ENCODE results near the gene RAB8B.
"Not testable (repeated sequence)": the region's sequence is repeated elsewhere in the genome, so short reads cannot be mapped to it uniquely, and the experiment has no call there.

Gene RAB8B

DNA sequence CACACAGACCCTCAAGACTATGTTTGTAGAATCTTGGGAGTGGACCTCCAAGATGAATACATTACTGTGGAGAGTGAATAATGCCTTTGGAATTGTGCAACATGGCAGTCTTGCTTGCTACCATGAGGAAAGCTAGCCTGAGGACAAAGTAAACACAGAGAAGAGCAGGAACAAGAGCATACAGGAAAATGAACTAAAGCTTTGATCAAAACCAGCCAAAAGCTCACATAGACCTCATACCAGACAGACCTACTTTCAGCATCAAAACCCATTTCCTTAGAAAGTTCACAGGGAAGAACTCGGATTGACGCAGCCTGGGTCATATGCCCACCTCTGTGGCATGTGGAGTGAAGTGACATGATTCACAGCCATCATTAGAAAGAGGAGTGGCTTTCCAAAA, 3.3 kb upstream of the RAB8B start:
- FAIRE-seq: no peak

DNA sequence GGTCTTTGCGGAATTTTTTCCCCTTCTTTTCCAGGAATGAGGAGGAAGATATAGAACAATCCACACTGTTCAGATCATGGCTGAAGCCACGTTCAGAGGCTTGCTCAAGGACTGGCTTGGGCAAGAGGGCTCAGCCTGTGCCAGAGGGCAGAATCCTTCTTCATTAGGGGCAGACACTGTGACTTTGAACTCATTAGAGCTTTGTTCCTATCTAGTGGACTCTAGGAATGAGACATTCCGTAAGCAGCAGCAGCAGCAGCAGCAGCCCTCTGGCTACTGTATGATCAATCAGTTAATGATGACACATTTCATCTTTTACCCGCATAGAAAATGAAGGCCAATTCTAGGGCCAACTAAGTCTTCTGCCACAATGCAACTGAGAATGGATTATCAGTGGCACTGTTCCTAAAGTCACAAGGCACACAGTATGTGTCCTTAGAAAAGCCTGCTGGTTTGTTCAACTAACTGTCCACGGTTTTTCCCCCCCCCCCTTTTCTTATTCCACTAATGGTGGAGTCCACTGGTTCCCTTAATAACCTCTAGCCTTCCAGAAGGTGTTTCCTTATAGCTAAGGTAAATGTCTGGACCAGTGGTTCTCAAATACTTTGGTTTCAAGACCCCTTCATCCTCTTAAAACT, 1.7 kb upstream of the RAB8B start:
- FAIRE-seq: no peak

DNA sequence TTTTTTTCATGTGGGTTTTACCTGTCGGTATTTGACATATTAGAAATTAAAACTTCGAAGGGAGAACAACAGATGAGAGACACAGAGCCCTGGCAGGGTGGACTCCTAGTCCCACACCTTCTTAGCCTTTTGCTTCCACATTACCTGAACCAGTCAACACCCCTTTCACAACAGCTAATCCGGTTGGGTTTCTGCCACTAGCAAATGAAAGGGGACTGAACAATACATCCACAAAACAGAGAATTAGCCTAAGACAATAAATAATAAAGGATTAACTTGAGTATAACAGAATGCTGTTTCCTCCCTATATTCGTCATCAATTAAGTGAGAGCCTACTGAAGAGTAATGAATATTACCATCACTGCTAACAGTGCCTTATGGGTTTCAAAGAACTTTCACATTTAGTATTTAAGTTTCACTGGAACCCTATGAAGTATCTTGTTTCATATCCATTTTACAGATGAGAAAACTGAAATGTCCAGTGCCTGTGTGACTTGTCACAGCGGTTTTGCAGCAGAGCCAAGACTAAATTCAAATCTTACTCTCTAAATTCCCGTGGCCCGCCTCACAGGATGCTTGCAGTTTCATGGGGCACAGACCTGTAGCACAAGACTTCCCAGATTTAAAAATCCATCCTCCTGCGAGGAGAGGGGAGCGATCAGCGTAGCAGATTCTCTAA, 1.0 kb upstream of the RAB8B start:
- no peak for FAIRE-seq

DNA sequence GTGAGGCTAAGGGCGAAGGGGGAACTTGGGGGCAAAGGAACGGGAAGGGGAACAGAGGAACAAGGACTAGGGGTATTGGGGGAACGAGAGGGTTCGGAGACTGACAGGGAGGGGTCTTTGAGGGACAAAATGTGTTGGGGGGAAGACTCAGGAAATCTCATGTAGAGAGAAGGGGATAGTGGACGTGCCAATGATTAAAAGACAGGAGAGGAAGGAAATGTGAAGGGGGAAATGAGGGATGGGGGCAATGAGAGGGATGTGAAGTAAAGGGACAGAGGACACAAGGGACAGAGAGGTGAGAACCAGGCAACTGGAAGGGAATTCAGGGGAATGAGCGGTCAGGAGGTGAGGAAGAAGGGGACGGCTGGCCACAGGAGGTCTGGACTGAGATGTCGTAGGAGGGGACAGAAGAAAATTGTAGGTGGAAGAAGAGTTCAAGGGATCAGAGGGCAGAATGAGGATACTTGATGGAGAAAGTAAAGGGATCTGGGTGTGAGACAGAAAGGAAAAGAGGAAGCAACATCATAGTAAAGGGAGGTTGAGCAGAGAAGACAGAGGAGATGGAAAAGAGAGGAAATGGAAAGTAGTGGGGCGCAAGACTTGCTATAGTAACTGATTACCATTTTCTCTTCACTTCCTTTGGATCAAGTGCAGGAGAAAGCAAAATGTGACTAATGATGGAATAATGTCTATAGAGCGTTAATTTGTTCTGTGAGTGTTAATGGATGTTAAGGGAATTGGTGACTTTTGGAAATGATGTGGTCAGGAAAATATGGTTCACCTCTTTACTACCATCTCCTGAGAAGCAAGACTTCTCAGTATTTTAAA, 749 bp downstream of the RAB8B start:
- no peak for FAIRE-seq

DNA sequence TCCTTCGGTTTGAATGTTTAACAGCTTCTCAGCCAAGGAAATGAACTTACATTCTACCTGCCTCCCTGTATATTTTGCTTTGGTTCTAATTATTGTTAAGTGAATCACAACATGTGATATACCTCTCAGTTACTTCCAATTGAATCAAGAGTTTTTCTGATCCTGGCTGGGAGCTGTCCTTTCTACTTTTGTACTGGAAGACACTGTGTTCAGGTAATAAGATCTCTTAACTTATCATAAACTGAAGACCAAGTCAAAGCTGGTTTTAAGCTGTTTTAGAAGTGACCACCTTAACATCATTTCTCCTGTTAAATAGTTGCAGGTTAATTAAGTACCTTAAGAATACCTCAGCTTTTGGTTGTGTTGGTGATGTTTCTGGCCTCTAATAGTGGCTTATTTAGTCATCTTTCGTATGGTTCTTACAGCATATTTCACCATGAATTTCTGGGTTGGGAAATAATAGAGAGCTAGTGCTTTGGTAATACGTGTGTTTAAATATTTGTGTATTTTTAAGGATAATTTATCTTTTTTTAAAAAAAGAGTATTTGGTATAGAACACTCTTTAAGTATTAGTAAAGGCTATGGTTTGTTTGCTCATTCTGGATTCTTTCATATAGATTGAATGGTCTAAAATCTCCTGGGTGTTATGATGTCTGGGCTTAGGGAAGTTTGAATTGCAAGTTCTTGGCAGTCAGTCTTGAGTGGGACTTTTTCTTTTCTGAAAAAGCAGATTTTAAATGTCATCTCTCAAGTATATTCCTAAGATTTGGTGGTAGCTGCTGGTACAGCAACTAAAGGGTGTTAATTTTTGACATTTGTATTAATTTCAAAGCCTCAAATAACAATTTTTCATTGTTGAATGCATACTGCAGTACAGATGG, 1.6 kb downstream of the RAB8B start:
- no peak for FAIRE-seq

DNA sequence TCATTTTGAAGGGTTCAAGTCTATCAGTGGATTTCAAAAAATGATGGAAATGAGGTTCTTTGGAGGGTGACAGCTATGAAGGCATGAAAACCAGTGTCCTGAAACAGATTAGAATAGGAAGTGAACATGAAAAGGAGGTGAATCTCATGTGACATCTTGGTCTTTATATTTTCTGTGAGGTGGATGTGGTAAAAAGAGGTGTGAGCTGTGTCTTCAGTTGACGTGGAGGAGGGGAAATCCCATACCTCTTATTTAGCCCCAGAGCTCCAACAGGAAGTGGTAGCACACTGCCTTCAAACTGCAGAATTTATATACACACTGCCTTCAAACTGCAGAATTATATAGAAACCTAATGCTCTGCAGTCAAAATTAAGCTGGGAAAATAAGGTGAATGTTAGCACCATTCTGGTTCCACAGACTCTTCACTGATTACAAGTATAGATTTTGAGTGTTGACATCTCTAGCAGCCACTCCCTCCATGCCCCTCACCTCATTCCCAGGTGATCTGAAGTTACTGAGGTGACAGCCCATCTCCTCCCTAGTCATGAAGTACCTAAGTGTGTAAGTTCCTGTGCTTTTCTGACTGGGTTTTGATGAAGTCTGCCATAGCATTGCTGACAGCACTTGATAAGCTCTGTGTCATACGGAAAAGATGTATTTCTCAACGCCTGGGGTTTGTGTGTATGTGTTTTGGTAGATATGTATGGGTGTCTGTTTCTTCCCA, 2.7 kb downstream of the RAB8B start:
- no peak for FAIRE-seq

DNA sequence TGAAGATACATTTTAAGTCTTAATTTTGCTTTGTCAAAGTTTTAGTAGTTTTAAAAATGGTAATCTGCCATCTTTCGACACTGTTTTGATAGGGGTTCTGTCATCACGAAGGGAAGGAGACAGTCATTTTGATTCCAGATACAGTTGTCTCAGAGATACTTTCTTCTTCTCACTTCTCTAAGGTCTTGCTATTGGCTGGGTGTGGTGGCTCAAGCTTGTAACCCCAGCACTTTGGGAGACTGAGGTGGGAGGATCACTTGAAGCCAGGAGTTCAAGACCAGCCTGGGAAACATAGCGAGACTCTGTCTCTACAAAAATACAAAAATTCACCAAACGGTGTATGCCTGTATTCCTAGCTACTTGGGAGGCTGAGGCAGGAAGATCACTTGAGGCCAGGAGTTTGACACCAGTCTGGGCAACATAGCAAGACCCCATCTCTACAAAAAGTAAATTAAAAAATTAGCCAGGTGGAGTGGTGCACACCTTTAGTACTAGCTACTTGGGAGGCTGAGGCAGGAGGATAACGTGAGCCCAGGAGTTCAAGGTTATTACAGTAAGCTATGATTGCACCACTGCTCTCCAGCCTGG, 3.3 kb downstream of the RAB8B start:
- FAIRE-seq: no peak

DNA sequence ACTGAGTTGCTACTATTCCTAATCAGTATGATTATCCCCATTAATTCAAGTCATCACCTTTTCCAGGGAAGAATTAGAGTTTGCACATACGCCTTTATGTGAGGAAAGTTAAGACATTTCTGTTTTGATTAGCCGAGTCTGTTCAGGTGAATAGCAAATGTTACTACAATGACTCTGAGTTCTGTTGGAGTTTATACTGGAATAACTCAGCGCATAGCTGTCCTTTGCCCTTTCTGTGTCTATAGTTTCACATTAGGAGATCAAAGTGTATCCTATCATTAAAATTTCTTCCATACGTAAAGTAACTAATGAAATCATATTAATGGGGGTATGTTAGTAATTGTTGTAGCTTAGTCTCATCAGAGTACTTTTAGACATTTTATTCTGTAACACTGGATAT, 4.9 kb downstream of the RAB8B start:
- FAIRE-seq: no peak

DNA sequence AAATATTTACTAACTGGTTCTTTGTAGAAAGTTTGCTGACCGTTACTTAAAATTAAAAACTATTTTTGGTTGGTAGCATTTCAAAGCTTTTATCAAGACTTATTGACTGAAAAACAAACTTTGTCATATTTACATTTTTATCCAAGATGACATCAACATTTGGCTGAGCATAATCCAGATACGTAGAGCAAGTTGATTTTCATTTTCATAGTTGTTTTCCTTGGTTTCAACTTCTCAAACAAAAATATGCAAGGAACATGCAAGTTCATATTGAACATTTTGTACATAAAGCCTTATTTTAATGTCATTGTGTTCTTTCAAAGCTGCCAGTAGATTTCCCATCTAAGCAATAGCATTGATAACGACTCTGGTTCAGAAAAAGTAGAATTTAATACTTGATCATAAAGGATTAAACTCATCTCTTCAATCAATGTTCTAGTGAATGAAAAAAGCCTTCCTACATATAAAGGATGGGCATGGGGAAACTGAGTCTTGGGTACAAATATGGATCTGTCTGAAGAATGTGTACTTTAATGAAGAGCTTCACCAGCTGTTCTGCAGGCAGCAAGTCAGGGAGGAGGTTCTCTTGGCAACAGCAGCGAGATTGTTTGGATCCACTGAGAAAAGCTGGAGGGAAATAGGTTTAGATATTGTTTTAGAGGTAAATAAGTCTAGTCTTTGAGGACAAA, 5.6 kb downstream of the RAB8B start:
- no peak for FAIRE-seq

DNA sequence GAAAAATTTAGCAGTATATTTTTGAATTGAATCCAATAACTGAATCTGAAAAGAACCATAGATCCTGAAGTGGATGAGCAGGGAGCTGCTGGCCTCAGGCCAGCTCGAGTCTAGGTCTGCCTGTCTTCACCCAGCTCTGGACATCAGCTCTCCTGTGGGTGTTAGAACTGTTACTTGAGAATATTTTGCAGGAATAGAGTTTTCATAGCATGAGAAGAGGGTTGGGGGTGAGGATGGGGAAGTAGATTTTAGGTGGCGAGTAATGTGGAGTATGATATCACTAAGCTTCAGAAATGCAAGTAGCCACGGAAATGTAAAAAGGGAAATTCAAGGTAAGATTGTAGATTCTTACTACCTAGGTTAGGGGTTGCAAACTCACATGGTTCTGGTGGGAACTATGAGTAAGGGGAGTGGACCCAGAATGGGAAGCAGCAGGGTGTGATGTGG, 6.2 kb downstream of the RAB8B start:
- FAIRE-seq: no peak

DNA sequence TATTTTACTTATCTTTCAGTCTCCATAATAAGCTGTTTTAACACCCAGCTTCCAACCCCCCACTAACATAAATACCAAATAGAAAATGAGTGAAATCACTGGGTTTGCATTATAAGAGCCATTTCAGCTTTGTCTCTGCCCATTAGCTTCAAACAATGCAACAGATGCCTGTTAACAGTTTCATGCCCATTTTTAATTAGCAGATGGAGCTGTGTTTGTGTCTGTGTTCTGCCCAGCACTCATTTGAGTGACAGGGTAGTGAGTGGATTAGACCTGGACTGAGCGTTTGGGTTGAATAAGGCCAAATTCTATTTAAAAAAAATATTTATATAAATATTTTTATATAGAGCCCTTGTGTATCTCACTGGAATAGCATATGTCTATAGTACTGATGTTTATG, 7.4 kb downstream of the RAB8B start:
- no peak for FAIRE-seq

DNA sequence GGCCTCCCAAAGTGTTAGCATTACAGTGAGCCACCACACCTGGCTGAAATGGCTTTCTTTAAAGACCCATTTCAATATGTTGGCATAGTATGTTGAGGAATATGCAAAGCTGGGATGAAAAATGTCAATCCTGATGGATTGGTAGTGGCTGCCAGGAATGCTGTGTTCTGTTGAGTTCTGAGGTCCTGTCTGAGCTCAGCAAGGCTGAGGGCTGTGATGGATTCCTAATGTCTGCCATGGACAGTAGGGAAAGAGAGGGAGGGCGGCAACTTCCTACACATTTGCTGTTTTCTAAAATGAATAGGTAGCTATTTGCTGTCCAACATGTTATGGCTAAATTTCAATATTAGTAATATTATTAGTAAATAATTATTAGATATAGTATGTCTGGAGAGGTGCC, 8.2 kb downstream of the RAB8B start:
- no peak for FAIRE-seq

DNA sequence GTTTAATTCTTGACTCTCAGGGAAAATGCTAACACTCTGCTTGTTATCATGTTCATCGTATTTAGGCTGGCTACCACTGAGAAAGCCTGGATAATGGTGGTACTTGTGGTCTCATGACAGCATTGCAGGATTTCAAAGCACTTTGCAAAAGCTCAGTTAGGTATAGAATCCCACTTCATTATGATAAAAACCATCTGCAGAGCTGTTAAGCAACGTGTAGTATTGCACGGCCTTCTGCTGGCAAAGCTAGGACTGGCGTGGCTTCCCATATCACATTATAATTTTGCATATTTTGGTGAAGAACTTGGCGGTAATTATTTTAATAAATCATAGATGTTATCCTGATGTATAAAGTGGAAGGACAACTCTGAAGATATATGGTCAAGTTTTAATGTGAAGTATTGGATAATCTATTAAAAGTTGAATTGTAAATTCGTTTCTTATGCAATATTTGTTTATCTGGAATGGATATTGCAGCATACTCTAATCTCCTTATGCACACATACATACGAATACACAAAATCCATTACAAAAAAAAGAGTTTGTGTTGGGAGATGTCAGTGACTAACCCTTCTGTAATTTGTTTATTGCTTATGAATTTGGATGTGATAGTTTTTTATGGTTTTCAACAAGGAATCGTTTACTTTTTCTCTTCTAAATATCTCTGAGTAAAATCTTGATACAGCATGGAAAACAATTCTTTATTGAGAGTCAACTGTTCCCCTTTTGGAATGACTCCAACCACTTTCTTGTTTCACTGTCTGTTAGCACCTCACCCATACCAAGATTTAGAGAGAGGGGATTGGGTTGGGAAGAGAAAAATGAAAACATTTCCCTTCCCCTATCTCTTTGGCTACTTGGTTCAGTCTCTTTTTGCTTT, 9.2 kb downstream of the RAB8B start:
- no peak for FAIRE-seq

DNA sequence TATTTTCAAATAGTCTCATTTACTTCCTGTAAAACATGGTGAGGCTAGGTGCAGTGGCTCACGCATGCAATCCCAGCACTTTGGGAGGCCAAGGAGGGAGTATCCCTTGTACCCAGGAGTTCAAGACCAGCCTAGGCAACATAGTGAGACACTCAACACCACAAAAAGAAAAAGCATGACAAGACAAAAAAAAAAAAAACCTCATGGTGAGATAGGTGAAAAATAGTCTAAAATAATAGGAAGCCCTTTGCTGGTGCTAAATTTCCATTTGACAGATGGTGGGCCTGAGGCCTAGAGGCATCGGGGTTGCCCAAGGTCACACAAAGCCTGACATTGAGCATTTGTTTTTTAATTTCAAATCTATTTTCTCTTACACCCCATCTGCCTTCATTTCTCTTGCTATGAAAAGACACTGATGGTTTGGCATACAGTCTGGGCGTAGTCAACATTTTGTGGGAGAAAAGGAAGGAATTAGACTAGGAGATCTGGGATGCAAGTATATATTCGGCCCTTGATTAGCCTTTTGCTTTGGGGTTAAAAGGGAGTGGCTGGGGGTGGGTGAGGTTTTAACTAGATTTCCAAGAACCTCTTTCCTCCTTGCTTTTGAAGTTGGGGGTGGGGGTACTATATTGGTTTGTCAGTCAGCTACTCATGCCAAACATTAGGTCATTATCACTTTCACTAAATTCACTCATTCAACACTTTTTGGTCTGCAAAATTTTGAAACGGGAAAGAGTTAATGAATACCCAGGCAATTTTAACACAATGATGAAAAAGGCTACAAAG, 11.3 kb downstream of the RAB8B start:
- no peak for FAIRE-seq

DNA sequence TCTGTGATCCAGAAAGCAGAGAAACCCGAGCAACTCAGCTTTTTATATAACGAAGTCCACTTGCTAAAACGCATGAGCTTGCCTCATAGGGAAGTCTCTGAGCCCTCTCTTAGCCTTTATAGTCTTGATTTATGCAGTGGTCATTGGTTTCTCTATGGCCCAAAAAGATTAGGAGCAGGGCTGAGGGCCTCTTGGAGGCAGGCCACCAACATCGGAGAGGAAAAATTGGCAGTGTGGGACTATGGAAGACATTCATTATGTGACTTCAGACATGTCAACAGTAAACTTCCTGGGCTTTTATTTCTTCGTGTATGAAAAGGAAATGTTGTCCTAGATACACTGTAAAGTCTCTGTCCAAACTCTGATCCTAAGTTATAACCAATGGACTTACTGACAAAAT, 13.5 kb downstream of the RAB8B start:
- FAIRE-seq: no peak

DNA sequence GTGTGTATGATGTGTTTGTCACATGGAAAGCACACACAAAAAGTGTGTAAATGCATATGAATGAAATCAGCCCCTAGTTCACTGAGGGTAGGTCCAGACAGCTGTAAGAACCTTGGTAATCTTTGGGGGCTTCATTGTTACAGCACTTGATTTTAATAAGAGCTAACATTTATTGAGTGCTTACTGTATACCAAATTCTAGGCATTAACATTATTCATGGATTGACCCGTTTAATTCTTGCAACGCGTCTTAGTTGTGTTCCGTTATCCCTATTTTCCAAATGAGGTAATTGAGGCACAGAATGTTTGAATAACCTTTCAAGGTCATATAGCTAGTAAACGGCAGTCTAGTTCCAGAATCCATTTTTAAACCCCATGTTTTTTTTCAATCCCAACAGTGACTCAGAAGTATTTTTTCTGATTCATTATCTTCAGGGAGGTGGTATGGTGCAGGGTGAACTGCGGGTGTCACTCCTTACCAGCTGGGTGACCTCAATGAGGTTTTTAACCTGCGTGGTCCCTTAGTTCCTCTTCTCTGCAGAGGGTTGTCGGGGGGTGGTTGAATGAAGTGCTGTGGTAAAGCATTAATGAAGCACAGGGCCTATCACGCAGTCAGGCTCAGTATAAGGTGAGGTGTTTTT, 14.2 kb downstream of the RAB8B start:
- FAIRE-seq: no peak

DNA sequence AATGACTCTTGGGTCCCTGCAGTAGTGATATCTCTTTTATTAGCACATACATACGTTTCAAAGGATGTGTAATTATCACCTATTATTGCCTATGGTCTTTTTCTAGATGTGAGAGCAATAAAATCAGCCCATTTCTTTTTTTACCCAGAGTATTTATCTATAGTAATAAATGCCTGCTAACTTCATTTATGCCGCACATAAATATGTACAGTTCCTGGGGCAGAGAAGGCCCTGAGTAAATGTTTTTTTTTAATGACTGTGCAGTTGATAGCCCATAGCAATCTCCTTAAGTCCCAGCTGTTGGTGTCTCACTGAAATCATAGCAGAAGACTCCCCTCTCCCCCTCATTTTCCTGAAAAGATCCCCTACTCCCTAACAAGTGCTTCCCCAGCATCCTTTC, 16.7 kb downstream of the RAB8B start:
- no peak for FAIRE-seq

DNA sequence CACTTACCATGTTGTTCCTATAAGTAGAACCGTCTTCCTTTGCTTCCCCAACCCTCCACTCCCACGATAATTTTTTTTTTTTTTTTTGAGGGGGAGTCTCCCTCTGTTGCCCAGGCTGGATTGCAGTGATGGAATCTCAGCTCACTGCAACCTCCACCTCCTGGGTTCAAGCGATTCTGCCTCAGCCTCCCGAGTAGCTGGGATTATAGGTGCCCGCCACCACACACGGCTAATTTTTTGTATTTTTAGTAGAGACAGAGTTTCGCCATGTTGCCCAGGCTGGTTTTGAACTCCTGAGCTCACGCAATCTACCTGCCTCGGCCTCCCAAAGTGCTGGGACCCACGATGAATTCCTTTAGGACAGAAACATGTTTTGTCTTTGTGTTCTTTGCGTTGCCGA, 19.4 kb downstream of the RAB8B start:
- FAIRE-seq: not testable (repeated sequence)

Measured in TTC549 (cell line).